HG03097 (cell line): Measurements from ENCODE around the gene GMCL1.

Experiments used
- ATAC-seq: cut with Tn5 transposase; IDR thresholded peaks from one replicate; pipeline ENCODE4 v1.9.1; 2021; ENCODE audit not compliant: unreplicated experiment, low FRiP score

GMCL1 gene

GRCh38 chr2:69829256-69830044, at the start of gene GMCL1:
Gene GMCL1, plus strand, starts transcription at chr2:69829660. Its CDS starts 233 bp downstream, at chr2:69829893.
- peak; percentile 88 for ATAC-seq

- peak; percentile 27 for ATAC-seq
These were observed 48.5 kb upstream of the GMCL1 start for GRCh38 chr2:69780921-69781320.

- peak; percentile 46 for ATAC-seq
These were observed 47.9 kb upstream of the GMCL1 start for GRCh38 chr2:69781321-69782248.

- ATAC-seq, result no peak
These were observed 45.2 kb upstream of the GMCL1 start for GRCh38 chr2:69784228-69784627.

GRCh38 chr2:69785358-69785757, 44.1 kb upstream of the GMCL1 start:
- no peak for ATAC-seq

- ATAC-seq, result no peak
These were observed 43.4 kb upstream of the GMCL1 start for GRCh38 chr2:69786052-69786560.

- ATAC-seq, result no peak
These were observed 40.2 kb upstream of the GMCL1 start for GRCh38 chr2:69789175-69789721.

GRCh38 chr2:69789772-69790600, 39.5 kb upstream of the GMCL1 start:
- no peak for ATAC-seq

- ATAC-seq, result no peak
These were observed 38.9 kb upstream of the GMCL1 start for GRCh38 chr2:69790601-69790959.

- no peak for ATAC-seq
These were observed 38.4 kb upstream of the GMCL1 start for GRCh38 chr2:69791045-69791444.

- ATAC-seq, result no peak
These were observed 33.3 kb upstream of the GMCL1 start for GRCh38 chr2:69796174-69796573.

- no peak for ATAC-seq
These were observed 32.2 kb upstream of the GMCL1 start for GRCh38 chr2:69797235-69797634.

- no peak for ATAC-seq
These were observed 31.6 kb upstream of the GMCL1 start for GRCh38 chr2:69797836-69798289.

- no peak for ATAC-seq
These were observed 31.1 kb upstream of the GMCL1 start for GRCh38 chr2:69798290-69798908.

- no peak for ATAC-seq
These were observed 30.4 kb upstream of the GMCL1 start for GRCh38 chr2:69798909-69799526.

- no peak for ATAC-seq
These were observed 27.6 kb upstream of the GMCL1 start for GRCh38 chr2:69801745-69802290.

- peak; percentile 37 for ATAC-seq
These were observed 26.6 kb upstream of the GMCL1 start for GRCh38 chr2:69802781-69803367.

GRCh38 chr2:69804416-69804815, 25.0 kb upstream of the GMCL1 start:
- ATAC-seq, result no peak

- no peak for ATAC-seq
These were observed 23.6 kb upstream of the GMCL1 start for GRCh38 chr2:69805887-69806286.
